Activated T-helper 1 cell treated with anti-CD3 and anti-CD28 coated beads, Interleukin-12 subunit alpha, Interleukin-12 subunit beta, Interleukin-2, Interleukin-4 antibody, amounts not matched to agents 30 ng/mL and 10 ng/mL and 1 ng/mL, durations not matched to agents 14 hours and 24 hours and 36 hours (primary cell): ENCODE results near the gene PHLDA1. TPM values are rescaled to one million over a fixed set of nuclear protein-coding genes. Genes with fewer than 3 reads are reported as not detected.
A peak's percentile ranks its signal among the peaks of the same experiment; 100 is the strongest.

Experiments used
- DNase-seq: peaks from one replicate; pipeline ENCODE4 v3.0.0; 2021; ENCODE audit warnings: low spot score
- H3K27ac Mint-ChIP-seq: one replicate; pipeline ENCODE4 v1.8.0; 2021; ENCODE audit warnings: mild to moderate bottlenecking, mixed read lengths
- H3K27me3 Mint-ChIP-seq: one replicate; pipeline ENCODE4 v1.8.0; 2022; ENCODE audit warnings: mild to moderate bottlenecking, moderate library complexity, mixed read lengths; ENCODE audit not compliant: insufficient read depth
- H3K36me3 Mint-ChIP-seq: one replicate; pipeline ENCODE4 v1.8.0; 2021; ENCODE audit warnings: low read depth, mixed read lengths
- H3K4me1 Mint-ChIP-seq: one replicate; pipeline ENCODE4 v1.8.0; 2021; ENCODE audit warnings: low read depth, mixed read lengths
- H3K4me3 Mint-ChIP-seq: one replicate; pipeline ENCODE4 v1.8.0; 2021; ENCODE audit warnings: mild to moderate bottlenecking, moderate library complexity, mixed read lengths
- H3K9me3 Mint-ChIP-seq: one replicate; pipeline ENCODE4 v1.8.0; 2021; ENCODE audit warnings: mixed read lengths
- intact Hi-C: fragments of 100-400 bp; cut with micrococcal nuclease; formaldehyde crosslinking; loops from one replicate; pipeline ENCODE4 v1.15.1; 2024
- total RNA-seq: library from RNA; stranded (reverse); gene quantifications from 2 replicates; pipeline ENCODE4 v1.2.3, GENCODE V29; 2022

PHLDA1 gene
- total RNA-seq, 1 donor from 2014 or later: 88.9 TPM

DNA sequence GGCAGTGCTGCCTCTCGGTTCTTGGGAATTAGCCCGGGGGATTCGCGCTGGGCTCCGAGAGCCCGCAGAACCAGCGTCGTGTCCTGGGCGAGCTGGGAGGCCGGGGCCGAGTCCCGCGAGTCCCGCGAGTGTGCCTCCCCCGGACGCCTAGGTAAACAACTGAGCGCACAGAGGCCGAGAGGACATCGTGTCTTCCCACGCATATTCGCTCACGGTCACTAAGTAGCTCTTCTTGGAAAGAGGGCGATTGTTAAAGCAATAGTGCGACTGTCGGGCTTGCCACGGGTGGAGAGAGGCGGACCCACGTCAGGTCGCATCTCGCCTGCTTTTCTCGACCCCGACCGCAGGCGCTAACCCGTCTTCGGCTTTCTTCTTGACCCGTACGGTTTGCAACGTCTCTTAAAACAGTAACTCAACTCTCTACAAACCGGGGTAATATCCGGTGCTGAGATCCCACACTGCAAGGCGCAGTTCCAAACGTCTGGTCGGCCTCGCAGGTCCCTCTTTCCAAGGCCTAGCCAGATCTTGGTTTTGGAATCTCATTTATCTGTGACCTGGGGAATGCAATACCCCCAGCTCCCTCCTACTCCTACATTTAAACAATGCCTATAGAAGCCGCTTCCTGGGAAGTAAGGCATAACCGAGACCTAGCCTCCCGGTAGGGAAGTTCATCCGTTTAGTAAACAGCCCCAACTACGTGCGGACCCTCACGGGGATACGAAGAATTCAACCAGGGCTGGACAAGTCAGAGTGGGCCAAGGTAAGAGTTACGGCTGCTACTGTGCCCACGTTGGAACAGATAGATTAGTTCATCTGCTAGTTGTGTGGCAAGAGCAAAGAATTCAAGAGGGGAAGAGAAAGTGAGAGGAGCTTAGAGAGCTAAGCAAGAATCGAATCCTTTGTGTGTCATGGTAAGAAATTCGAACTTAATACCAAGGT, 736 bp upstream of the PHLDA1 start:
- DNase-seq: peak; percentile 39
- Mint-ChIP-seq H3K27ac (peak overlapping the region; percentile 96), H3K9me3 (no peaks in the 10 kb centered on the region), H3K36me3 (peaks cover 36% of the 10 kb centered on the region), H3K4me1 (peaks cover 32% of the 10 kb centered on the region), H3K4me3 (peak overlapping the region; percentile 99), H3K27me3 (peaks cover 3% of the 10 kb centered on the region)
- intact Hi-C loops: loop anchor here (1.0 to 5.0 kb wide), 2 partner anchors 526 to 1495 kb away; partner anchors contain the start of gene ATXN7L3B

DNA sequence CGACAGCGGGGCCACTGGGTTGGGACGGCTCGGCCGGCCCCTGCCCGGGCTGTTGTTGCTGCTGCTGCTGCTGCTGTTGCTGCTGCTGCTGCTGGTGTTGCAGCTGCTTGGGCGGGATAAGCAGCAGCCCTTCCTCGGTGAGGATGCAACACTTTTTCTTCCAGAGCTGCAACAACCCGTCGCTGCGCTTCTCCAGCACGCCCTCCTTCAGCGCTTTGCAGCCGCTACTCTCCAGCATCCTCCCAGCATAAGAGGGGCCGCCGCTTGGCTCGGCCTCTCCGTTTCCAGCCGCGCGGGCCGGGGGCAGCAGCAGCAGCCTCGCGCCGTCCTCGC, 529 bp downstream of the PHLDA1 start:
- Mint-ChIP-seq H3K4me3 (peak overlapping the region; percentile 99), H3K27ac (peak overlapping the region; percentile 99), H3K27me3 (peaks cover 3% of the 10 kb centered on the region), H3K9me3 (no peaks in the 10 kb centered on the region), H3K4me1 (peaks cover 39% of the 10 kb centered on the region), H3K36me3 (peaks cover 49% of the 10 kb centered on the region)
- DNase-seq: no peak
- intact Hi-C loops: loop anchor here (1.0 to 5.0 kb wide), 15 partner anchors 11 to 1494 kb away; partner anchors contain the start of genes ATXN7L3B, GLIPR1, GLIPR1L2 and KRR1

DNA sequence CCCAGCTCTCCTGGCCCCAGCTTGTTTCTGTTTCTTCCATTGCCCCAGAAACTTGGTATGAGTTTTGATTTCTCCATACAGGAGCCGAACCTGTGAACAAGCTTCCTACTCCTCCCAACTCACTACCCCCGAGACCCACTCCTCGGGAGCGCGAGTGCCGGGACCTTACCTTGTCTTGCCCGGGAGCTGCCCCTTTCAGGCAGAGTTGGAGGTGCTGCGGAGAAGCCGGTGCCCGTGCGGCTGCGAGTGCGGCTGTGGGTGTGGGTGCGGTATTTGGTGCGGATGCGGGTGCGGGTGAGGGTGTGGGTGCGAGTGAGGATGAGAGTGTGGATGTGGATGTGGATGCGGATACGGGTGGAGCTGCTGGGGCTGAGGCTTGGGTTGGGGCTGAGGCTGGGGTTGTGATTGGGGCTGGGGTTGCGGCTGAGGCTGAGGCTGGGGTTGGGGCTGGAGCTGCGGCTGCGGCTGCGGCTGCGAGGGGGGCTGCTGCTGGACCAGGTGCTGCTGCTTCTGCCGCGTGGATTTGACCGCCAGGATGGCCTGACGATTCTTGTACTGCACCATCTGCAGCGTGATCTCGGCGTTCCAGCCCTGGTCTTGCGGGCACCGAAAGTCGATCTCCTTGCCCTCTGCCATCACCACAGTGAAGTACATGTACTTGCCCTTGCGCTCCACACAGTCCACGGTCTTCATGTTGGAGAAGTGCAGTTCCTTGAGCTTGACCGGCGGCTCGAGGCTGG, 1.1 kb downstream of the PHLDA1 start:
- Mint-ChIP-seq H3K4me1 (peaks cover 41% of the 10 kb centered on the region), H3K27ac (peak overlapping the region; percentile 99), H3K9me3 (no peaks in the 10 kb centered on the region), H3K27me3 (peaks cover 3% of the 10 kb centered on the region), H3K36me3 (peaks cover 54% of the 10 kb centered on the region), H3K4me3 (peak overlapping the region; percentile 99)
- intact Hi-C loops: loop anchor here (1.0 to 5.0 kb wide), 15 partner anchors 10 to 1493 kb away; partner anchors contain the start of genes ATXN7L3B, GLIPR1, GLIPR1L2 and KRR1
- DNase-seq: peak; percentile 67

DNA sequence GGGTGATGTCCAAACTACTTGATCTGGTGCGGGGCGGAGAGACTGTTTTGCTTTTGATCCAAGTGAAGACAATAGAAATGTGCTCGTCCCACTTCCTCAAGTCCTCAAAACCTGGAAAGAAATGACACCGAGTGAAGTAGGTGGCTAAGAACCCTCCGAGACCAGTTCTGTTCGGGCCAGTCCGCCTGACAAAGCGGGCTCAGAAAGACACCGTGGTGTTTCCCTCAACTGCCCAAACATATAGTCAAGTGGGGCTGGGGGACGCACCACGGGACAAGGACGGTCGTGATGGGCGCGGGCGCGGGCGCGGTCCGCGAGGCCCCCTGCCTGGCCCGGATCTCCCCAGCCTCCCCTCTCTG, 1.6 kb downstream of the PHLDA1 start:
- H3K4me3 Mint-ChIP-seq: peak overlapping the region; percentile 99
- peaks cover 60% of the 10 kb centered on the region for H3K36me3 Mint-ChIP-seq
- H3K27ac Mint-ChIP-seq: peak overlapping the region; percentile 99
- intact Hi-C loops: loop anchor here (2.0 to 5.0 kb wide), 3 partner anchors 13 to 1493 kb away; partner anchors contain the start of genes ATXN7L3B and GLIPR1L2
- peaks cover 44% of the 10 kb centered on the region for H3K4me1 Mint-ChIP-seq
- peaks cover 3% of the 10 kb centered on the region for H3K27me3 Mint-ChIP-seq
- peak; percentile 24 for DNase-seq
- H3K9me3 Mint-ChIP-seq: no peaks in the 10 kb centered on the region

DNA sequence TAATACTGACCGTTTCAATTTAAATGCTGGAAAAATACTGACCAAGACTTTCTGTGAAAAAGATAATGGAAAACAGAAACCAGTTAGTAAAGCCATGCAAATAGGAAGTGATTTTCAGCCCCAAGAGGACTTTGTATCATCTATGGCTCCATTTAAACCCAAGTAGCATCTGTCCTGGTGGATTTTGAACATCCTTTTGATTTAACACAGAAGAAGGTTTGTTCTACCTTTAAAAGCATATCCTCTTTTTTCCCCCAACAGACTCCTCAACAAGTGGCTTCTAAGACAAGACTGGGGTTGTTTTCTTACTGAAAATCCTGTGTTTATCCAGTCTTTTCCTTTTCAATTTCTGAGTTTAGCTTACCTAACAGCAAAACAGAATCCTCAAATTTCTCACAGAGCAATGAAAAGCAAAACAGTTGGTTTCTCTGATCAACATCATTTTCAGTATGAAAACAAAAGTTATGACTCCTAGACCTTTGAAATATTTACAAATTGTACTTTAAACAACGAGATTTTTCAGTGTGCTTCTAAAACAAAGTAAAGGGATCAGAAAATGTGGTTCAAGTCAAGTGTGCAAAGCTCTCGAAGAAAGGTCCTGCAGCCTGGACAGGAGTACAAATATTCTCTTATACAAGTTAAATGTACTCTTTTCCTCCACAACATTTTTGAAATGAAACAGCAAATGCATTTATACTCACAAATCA, 2.9 kb downstream of the PHLDA1 start:
- Mint-ChIP-seq H3K4me3 (peak overlapping the region; percentile 99), H3K9me3 (no peaks in the 10 kb centered on the region), H3K36me3 (peaks cover 66% of the 10 kb centered on the region), H3K4me1 (peaks cover 54% of the 10 kb centered on the region), H3K27ac (peak overlapping the region; percentile 99), H3K27me3 (peaks cover 3% of the 10 kb centered on the region)
- intact Hi-C loops: no loop called here
- no peak for DNase-seq

DNA sequence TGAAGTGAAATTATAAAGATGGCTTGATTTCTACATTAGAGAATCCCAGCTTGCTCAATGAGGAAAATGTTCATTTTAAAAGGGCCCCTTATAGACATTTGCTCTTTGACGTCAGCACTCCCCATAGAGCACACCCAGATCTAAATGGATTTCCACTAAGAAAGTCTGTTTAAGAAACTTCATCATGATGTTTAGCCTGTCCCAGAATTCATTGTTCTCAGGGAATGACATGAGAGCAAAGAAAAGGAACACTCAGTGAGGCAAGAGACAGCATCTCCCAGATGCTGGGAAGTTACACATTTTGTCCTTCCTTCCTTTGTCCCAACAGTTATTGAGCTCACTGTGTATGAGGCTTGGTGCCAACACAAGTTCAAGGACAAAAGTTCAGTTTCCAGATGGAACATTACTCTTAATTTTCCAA, 4.9 kb downstream of the PHLDA1 start:
- no peak for DNase-seq
- Mint-ChIP-seq H3K27ac (peak overlapping the region; percentile 68), H3K36me3 (peaks cover 65% of the 10 kb centered on the region), H3K4me1 (peaks cover 51% of the 10 kb centered on the region), H3K9me3 (peaks cover 3% of the 10 kb centered on the region), H3K27me3 (peaks cover 3% of the 10 kb centered on the region), H3K4me3 (peak overlapping the region; percentile 76)
- intact Hi-C loops: no loop called here

DNA sequence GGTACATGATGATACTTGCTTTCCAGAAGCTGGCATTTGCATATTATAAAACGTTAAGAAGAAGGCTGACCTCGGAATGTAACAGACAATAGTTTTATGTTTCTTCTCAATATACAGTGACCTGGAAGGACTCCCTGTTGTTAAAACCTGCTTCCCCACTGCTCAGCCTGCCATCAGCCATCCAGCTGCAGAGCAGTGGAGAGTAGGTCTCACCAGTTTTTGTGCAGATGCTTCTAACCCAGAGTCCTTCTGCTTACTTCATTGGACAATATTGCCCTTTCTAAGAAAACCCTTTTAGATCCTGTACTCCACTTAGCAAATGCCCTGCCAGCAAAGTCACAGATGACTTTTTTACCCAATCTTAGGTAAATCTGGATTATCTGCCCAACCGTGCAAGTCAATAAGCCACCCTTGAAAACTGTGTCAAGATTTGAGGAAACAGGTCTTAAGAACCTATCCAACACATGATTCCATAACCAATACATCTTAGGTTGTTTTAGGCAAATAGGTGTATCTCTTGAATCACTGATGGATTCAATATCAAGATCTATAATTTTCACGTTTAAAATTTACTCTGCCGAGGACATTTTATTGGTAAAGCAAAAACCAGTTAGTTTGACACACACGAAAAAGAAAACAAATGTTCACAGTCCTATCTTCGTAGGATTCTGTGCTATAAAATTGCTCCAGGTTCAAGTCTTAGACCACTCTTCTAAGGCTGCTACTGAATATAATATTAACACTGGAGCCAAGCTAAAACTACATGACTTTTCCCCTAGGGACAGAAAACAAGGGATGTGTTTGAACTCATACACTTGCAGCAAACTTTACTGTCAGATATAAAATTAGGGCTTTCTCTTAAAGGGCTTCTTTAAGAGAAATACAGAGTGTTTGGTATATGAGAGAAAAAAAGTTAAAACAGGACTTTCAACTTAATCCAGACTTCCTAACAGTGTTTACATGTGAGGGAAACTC, 5.7 kb downstream of the PHLDA1 start:
- Mint-ChIP-seq H3K36me3 (peaks cover 64% of the 10 kb centered on the region), H3K9me3 (peaks cover 3% of the 10 kb centered on the region), H3K4me3 (peak overlapping the region; percentile 35), H3K27ac (peak overlapping the region; percentile 36), H3K27me3 (peaks cover 3% of the 10 kb centered on the region), H3K4me1 (peaks cover 59% of the 10 kb centered on the region)
- intact Hi-C loops: no loop called here
- DNase-seq: no peak

DNA sequence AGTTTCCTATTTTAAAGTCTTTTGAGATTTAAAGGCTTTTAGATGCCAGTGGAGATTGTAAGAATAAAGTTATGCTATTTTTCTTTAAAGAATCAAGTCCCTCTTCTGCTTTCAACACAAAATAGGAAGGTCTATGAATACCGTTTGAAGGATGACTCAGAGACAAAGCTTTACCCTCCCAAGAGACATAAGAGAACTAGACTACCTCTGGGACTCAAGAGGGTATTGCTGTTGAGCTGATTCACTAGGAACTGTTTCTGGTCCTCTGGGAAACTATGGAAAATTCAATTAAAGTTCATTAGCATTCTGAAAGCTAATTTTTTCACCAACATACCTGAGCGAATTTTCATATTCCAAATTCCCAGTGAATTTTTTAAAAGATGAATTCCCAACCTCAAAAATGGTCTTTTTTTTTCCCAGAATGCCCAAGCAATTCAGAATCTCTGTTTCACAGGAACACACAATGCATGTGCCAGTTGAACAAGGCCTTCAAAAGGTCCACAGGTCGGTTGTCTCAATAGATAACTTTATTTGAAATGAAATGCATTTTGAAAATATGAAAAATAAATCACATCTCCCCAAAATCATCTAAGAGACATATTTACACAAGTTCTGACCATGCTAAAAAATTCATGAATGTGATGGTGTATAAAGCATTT, 6.5 kb downstream of the PHLDA1 start:
- DNase-seq: no peak
- H3K4me3 Mint-ChIP-seq: no peak overlapping the region
- H3K9me3 Mint-ChIP-seq: peaks cover 3% of the 10 kb centered on the region
- H3K36me3 Mint-ChIP-seq: peaks cover 56% of the 10 kb centered on the region
- no peaks in the 10 kb centered on the region for H3K27me3 Mint-ChIP-seq
- H3K4me1 Mint-ChIP-seq: peaks cover 67% of the 10 kb centered on the region
- intact Hi-C loops: no loop called here
- peak overlapping the region; percentile 36 for H3K27ac Mint-ChIP-seq

DNA sequence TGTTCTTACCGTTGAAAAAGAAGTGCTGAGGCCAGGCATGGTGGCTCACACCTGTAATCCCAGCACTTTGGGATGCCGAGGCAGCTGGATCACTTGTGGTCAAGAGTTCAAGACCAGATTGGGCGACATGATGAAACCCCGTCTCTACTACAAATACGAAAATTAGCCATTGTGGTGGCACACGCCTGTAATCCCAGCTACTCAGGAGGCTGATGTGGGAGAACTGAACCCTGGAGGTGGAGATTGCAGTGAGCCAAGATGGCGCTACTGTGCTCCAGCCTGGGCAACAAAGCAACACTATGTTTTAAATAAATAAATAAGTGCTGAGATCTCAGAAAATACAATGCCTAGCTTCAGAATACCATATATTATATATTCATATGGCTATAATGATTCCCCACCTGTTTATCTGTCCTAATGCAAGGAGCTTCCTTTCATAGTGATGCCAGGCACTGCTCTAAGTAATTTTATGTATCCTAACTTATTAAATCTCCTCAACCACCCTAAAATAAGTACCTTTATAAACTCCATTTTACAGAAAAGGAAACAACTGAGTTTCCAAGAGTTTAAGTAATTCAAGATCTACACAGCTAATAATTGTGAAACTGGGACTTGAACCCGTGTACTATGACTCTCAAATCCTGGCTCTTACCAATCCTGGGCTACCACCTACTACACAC, 7.3 kb downstream of the PHLDA1 start:
- Mint-ChIP-seq H3K9me3 (peaks cover 3% of the 10 kb centered on the region), H3K27me3 (no peaks in the 10 kb centered on the region), H3K4me3 (no peak overlapping the region), H3K27ac (peak overlapping the region; percentile 36), H3K4me1 (peaks cover 74% of the 10 kb centered on the region), H3K36me3 (peaks cover 49% of the 10 kb centered on the region)
- intact Hi-C loops: no loop called here
- DNase-seq: no peak

DNA sequence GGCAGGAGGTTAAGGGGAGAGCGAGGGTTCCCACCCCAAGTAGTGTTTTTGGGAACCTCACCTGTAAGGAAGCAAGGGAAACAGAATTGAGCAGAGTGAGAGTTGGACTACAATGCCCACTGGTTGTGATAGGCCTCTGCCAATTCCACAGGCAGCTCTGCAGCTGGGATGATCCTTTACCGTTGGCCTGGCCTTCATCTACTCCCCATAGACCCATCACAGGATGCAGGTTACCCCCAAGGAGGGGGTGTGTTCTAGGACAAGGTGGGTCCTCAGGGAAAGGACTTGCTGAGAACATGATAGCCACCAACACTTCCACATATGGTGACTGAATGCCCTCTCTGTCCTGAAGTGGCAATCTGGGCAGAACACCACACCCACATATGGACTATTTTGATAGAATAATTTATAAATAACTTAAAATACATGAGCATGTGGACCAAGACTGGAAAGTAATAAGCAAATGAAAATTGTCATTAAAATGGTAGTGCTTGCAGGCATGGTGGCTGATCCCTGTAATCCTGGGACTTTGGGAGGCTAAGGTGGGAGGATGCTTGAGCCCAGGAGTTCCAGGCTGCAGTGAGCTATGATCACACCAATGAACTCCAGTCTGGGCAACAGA, 8.4 kb downstream of the PHLDA1 start:
- intact Hi-C loops: no loop called here
- Mint-ChIP-seq H3K9me3 (peaks cover 3% of the 10 kb centered on the region), H3K27ac (peak overlapping the region; percentile 12)

More for the DNA sequence above, 8.4 kb downstream of the PHLDA1 start:
- peaks cover 77% of the 10 kb centered on the region for H3K4me1 Mint-ChIP-seq
- DNase-seq: no peak
- H3K4me3 Mint-ChIP-seq: no peak overlapping the region
- H3K27me3 Mint-ChIP-seq: no peaks in the 10 kb centered on the region
- H3K36me3 Mint-ChIP-seq: peaks cover 38% of the 10 kb centered on the region
